HK-2 (cell line): Measurements from ENCODE around the gene RETSAT.
"Not testable (repeated sequence)": the region's sequence is repeated elsewhere in the genome, so short reads cannot be mapped to it uniquely, and the experiment has no call there.

ENCODE experiments used
- DNase-seq: peaks from one replicate; pipeline ENCODE4 v3.0.0-alpha.2; 2018; ENCODE audit not compliant: unreplicated experiment

RETSAT gene

GRCh38 chr2:85378257-85378656, 23.9 kb upstream of the RETSAT start:
- no peak for DNase-seq

- no peak for DNase-seq
Measured at GRCh38 chr2:85377083-85377482, 22.8 kb upstream of the RETSAT start.

- no peak for DNase-seq
Measured at GRCh38 chr2:85376291-85377065, 22.1 kb upstream of the RETSAT start.

GRCh38 chr2:85371045-85371444, 16.7 kb upstream of the RETSAT start:
- no peak for DNase-seq

DNA sequence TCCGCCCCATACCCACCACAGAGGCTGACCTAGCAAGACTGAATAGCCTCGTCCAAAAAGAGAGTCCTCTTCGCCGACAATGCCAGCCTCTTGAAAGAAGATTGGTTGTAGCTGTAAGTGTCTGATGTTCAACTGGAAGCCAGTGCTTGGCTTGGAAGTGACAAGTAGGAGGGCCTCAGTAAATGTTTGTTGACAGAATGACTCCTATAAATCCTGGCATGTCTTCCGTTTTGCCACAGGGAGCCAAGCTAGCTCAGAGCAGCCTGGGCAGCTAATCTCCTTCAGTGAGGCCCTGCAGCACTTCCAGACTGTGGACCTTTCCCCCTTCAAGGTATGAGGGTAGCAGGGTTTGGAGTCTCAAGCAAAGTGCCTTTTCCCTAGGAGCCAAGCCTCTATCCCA, 15.2 kb upstream of the RETSAT start:
- no peak for DNase-seq

GRCh38 chr2:85368921-85369320, 14.6 kb upstream of the RETSAT start:
- no peak for DNase-seq

DNA sequence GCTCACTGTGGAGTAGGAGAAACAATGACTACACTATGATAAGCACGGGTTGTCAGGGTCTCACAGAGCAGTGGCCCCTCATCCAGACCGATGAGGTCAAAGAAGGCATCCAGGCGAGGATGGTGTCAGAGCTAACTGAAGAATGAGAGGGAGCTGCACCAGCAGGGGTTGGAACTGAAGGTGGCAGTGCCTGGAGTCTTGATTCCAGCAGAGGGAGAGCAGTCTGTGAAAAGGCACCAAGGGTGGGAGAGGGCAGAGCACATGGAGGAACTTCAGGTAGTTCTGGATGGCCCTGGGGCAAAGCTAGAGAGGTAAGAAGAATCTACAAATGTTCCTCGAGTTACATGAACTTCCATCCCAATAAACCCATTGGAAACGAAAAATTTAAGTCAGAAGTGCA, 12.9 kb upstream of the RETSAT start:
- no peak for DNase-seq

GRCh38 chr2:85362653-85363387, 8.5 kb upstream of the RETSAT start:
- not testable (repeated sequence) for DNase-seq

DNA sequence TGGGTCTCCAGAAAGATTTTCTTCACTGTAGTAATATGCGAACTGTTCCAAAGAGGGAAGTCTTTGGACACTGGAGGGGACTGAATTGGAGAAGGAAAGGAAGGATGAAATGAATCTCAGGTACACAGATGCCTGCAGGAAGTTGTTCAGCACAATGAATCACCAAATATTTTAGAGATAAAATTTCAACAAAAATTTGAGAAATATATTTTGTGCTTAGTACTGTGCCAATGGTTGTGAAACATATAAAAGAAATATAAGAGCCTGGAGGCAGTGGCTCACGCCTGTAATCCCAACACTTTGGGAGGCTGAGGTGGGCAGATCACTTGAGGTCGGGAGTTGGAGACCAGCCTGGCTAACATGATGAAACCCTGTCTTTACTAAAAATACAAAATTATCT, 3.4 kb upstream of the RETSAT start:
- DNase-seq = no peak

GRCh38 chr2:85356186-85356585, 1.9 kb upstream of the RETSAT start:
- no peak for DNase-seq

- DNase-seq = no peak
Measured at GRCh38 chr2:85355521-85355920, 1.2 kb upstream of the RETSAT start.

GRCh38 chr2:85355073-85355410, 714 bp upstream of the RETSAT start:
- no peak for DNase-seq

- DNase-seq = peak; percentile 39
Measured at GRCh38 chr2:85353876-85354285, 447 bp downstream of the RETSAT start.

DNA sequence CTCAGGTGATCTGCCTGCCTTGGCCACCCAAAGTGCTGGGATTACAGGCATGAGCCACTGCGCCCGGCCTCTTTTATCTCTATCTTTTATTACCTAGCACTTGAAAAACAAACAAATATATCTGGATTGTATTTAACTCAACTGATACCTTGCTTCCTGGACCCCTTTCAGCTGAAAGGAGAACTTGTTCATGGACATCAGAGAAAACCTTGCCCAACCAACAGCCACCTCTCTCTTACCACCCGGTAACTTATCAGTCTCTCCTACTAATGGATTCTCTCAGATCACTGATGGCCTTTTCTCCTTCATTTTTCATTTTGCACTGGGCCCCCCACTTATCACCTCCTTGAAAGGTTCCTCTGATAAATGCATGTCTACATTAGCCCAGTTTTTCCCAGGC, 6.7 kb downstream of the RETSAT start:
- DNase-seq = no peak

DNA sequence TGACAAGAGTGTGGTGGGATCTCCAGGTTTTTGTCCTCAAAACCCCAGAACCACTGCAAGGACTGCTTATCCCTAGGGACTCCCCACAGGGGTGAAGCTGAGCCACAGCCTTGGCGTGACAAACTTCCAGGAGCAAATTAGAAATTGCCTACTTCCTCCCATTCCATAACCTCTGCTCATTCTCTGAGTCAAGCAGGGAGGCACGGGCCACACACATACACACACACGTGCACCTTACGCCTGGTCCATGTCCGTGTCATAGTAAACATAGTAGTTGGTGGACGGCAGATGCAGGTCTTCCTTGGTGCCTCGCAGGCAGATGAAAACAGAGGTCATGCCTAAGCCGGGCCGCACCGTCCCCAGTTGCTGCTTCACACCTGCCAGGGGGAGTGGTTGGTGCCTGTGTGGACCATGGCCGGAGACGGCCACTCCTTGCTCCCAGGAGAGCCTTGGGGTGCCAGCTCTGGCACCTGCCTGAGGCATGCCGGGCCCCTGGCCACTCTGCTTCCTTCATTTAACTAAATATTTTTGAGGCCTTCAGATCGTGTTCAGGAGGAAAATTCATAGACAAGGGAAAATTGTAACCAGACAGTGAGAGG, 9.9 kb downstream of the RETSAT start:
- no peak for DNase-seq

GRCh38 chr2:85343207-85343895, 11.0 kb downstream of the RETSAT start:
- not testable (repeated sequence) for DNase-seq

- DNase-seq = no peak
Measured at GRCh38 chr2:85342156-85342555, 12.2 kb downstream of the RETSAT start.

DNA sequence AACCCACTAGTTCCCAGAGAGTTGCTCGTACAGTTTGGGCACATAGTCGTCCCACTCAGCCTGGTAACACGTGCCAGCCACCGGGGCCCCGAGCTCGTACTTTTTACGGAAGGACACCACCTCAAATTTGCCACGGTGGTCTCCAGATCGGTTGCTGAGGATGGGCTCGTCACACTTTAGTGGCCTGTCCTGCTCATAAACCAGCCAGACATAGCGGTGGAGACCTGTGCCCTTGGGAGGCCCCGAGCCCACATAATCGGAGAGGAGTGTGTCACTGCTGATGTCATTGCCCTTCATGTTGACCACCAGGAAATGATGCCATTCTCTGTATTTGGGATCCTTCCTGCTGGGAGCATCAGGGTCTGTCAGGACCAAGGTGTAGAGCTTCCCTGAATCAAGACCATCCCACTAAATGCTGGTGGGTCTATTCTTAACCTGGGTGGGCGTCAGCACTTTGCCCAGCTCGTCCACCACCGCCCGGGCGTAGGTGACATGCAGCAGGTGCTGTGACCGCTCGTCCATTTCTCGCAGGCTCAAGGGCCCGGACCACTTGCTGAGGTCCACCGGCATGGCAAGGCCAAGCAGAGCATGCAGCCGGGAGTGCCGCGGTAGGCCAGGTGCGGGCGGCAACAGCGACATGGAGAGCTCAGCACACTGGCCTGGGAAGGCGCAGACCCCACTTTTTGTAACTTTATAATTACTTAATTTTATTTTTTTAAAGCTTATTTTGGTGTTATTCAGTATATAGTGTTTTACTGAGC, 12.9 kb downstream of the RETSAT start:
- no peak for DNase-seq

DNA sequence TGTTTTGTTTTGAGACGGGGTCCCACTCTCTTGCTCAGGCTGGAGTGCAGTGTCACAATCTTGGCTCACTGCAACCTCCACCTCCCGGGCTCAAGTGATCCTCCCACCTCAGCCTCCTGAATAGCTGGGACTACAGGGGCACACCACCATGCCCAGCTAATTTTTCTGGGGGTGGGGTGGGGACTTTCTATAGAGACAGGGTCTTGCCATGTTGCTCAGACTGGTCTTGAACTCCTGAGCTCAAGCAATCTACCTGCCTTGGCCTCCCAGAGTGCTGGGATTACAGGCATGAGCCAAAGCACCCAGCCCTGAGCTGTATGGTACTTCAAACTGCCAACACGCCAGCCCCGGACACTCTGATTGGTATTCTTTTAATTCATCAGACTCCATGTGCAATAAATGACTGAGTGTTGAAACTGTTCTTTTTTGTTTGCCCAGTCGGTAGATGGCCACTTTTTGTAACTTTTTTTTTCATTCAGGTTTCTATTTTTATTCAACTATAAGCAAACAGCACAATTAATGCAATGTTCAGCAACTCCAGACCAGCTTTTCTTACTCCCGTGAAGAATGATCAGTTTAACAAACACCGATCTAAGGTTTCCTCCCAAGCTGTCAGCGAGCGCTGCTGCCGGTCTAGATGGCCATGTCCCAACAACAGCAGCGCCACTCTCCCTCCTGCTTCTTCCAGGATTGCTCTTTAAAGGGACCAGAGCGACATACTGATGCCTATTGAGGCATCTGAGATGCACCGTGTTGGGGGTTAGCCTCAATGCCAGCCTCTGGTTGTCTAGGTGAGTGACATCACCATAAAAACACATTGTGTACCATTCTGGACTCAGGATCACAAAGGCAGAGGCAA, 14.1 kb downstream of the RETSAT start:
- no peak for DNase-seq

GRCh38 chr2:85334928-85335327, 19.4 kb downstream of the RETSAT start:
- DNase-seq = no peak

DNA sequence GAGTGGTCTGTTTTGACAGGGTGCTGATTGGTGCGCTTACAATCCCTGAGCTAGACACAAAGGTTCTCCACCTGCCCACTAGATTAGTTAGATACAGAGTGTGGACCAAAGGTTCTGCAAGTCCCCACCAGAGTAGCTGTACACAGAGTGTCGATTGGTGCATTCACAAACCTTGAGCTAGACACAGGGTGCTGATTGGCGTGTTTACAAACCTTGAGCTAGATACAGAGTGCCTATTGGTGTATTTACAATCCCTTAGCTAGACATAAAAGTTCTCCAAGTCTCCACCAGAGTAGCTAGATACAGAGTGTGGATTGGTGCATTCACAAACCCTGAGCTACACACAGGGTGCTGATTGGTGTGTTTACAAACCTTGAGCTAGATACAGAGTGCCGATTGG, 20.5 kb downstream of the RETSAT start:
- DNase-seq = not testable (repeated sequence)
